PC-3 (cell line): ENCODE results near the gene ATXN7L2. TPM values are rescaled to one million over a fixed set of nuclear protein-coding genes. Genes with fewer than 3 reads are reported as not detected.

Source experiments
- ATAC-seq: fragments of 200-7000 bp; cut with Tn5 transposase; 2 replicates; pipeline ENCODE4 v1.9.1; 2020; ENCODE audit warnings: mild to moderate bottlenecking, moderate library complexity
- BruUV-seq: library from RNA; stranded (reverse); fragments of 400-500 nt; replicated peaks from 2 replicates; lab custom pipeline; 2021; lab: Mats Ljungman, UMichigan
- CTCF ChIA-PET: fragments of 300-600 bp; sonication (Branson Sonifier 250); formaldehyde crosslinking; loops from one replicate; lab custom pipeline; 2022; ENCODE audit warnings: antibody characterized with exemption; lab: Charles Lee
- POLR2A ChIA-PET: fragments of 300-600 bp; sonication (Branson Sonifier 250); formaldehyde crosslinking; loops from one replicate; lab custom pipeline; 2022; ENCODE audit warnings: antibody characterized with exemption; ENCODE audit not compliant: unreplicated experiment; lab: Charles Lee
- DNase-seq: peaks from one replicate; pipeline ENCODE4 v3.0.0-alpha.2; 2015
- H2AFZ ChIP-seq: fragments of 300-600 bp; sonication (generic); 2 replicates; pipeline ENCODE4 v1.6.0; 2016; ENCODE audit warnings: antibody characterized with exemption, low read length
- H3F3A ChIP-seq: fragments of 300-600 bp; sonication (generic); one replicate; pipeline ENCODE4 v1.6.0; 2017; ENCODE audit warnings: antibody characterized with exemption, low read length, control low read depth, mild to moderate bottlenecking; ENCODE audit not compliant: unreplicated experiment
- H3K27ac ChIP-seq: fragments of 300-600 bp; sonication (generic); 2 replicates; pipeline ENCODE4 v1.5.1; 2016; ENCODE audit warnings: mild to moderate bottlenecking, low read length
- H3K27me3 ChIP-seq: fragments of 300-600 bp; sonication (generic); 2 replicates; pipeline ENCODE4 v1.6.1; 2016; ENCODE audit warnings: low read length, mixed read lengths
- H3K36me3 ChIP-seq: fragments of 300-600 bp; sonication (generic); 2 replicates; pipeline ENCODE4 v1.6.1; 2016; ENCODE audit warnings: low read depth, mixed run types, low read length, mixed read lengths
- H3K4me1 ChIP-seq: fragments of 300-600 bp; sonication (generic); 2 replicates; pipeline ENCODE4 v1.5.1; 2016; ENCODE audit warnings: low read length; ENCODE audit not compliant: insufficient read depth
- H3K4me2 ChIP-seq: fragments of 300-600 bp; sonication (generic); 2 replicates; pipeline ENCODE4 v1.6.0; 2016; ENCODE audit warnings: low read length
- H3K4me3 ChIP-seq: fragments of 300-600 bp; sonication (generic); 2 replicates; pipeline ENCODE4 v1.5.1; 2016; ENCODE audit warnings: mild to moderate bottlenecking, low read length, mixed read lengths
- H3K79me2 ChIP-seq: fragments of 300-600 bp; sonication (generic); 2 replicates; pipeline ENCODE4 v1.6.1; 2017; ENCODE audit warnings: low read length, mixed read lengths
- H3K9ac ChIP-seq: fragments of 300-600 bp; sonication (generic); 2 replicates; pipeline ENCODE4 v1.6.0; 2016; ENCODE audit warnings: mild to moderate bottlenecking, low read length
- H3K9me2 ChIP-seq: fragments of 300-600 bp; sonication (generic); replicated peaks from 2 replicates; pipeline ENCODE4 v1.6.1; 2016; ENCODE audit warnings: mixed run types, low read length, mixed read lengths
- H3K9me3 ChIP-seq: fragments of 300-600 bp; sonication (generic); 2 replicates; pipeline ENCODE4 v1.6.1; 2016; ENCODE audit warnings: low read length, mixed read lengths
- H4K20me1 ChIP-seq: fragments of 300-600 bp; sonication (generic); 2 replicates; pipeline ENCODE4 v1.6.1; 2016; ENCODE audit warnings: low read length, mixed read lengths
- EZH2 ChIP-seq: fragments of 300-600 bp; sonication (generic); IDR thresholded peaks from one replicate; pipeline ENCODE4 v1.6.1; 2017; ENCODE audit warnings: antibody characterized with exemption, mild to moderate bottlenecking, low read length; ENCODE audit not compliant: unreplicated experiment
- EZH2phosphoT487 ChIP-seq: fragments of 300-600 bp; sonication (generic); IDR thresholded peaks from 2 replicates; pipeline ENCODE4 v1.6.1; 2018; ENCODE audit warnings: mild to moderate bottlenecking, antibody characterized with exemption, low read length, borderline replicate concordance
- intact Hi-C: fragments of 100-400 bp; cut with micrococcal nuclease; formaldehyde crosslinking; loops from 2 replicates; pipeline ENCODE4 v1.9.0; 2023
- total RNA-seq: library from RNA; depleted of rRNA; stranded (reverse); fragments of >200 nt; gene quantifications from 2 replicates; pipeline ENCODE4 v1.2.3, GENCODE V29; 2014
- TF ChIP-seq, protein P1 (sequence below): fragments of 300-600 bp; sonication (generic); conservative IDR thresholded peaks from 2 replicates; pipeline ENCODE4 v1.5.1; 2017; ENCODE audit warnings: antibody characterized with exemption, low read depth, mild to moderate bottlenecking, low read length

Gene ATXN7L2
- total RNA-seq, 1 experiment from 2014 or later, result 9.4 TPM

DNA sequence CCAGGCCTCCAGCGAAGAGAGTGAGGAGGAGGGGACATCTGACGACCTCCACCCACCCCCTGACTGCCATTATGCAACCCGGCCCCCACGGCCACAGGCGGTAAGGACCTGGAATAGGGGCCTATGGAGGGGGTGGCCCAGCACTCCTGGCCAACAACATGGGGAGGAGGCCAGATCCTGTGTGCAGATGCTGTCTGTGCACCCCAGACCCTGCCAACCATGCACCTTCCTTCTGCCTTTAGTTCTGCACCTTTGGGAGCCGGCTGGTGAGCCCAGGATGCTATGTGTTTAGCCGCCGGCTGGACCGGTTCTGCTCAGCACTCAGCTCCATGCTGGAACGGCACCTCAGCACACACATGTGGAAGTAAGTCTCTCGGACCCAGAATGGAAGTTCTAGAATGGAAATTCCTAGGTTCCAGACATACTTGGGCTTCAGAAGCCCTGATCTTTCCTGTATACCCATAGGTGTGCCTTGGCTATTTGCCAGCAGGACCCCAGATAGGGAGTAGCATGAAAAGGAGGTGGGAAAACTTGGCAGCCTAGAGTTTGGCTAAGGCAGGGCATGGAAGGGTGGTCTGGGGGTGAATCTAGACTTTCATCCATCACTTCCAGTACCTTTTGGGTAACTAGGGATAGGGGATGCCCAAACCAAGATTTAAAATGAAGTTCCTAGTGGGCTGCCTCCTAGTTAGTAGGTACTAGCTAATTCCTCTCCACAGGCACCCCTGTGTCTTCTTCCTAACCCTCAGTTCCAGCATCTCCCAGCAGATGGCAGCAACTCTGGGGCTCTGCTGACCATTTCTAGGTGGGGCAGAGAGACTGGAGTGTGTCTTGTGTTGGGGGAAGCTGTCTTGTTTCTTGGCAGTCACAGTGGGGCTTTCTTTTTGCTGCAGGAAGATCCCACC lies 6.6 kb downstream of the ATXN7L2 start:
- ChIA-PET CTCF (interaction anchor here (0.5 to 1.5 kb wide), 8 partner anchors 9 to 76 kb away, joined by 3 to 34 read pairs (median 3); no protein-coding TSS in a partner anchor), POLR2A (no interaction called here)
- peak; percentile 76 for DNase-seq
- no peaks in the 10 kb centered on the region for H3K27me3 ChIP-seq
- no peaks in the 10 kb centered on the region for H3K9me3 ChIP-seq
- no peak overlapping the region for H3K27ac ChIP-seq
- H2AFZ ChIP-seq, result no peak overlapping the region
- no peaks in the 10 kb centered on the region for H3K36me3 ChIP-seq
- no peaks in the 10 kb centered on the region for H4K20me1 ChIP-seq
- H3K4me1 ChIP-seq, result peaks cover 10% of the 10 kb centered on the region; the same call in 1 of the 2 replicates
- no peak for TF ChIP-seq EZH2phosphoT487
- TF ChIP-seq EZH2, result no peak
- TF ChIP-seq, protein P1, sequence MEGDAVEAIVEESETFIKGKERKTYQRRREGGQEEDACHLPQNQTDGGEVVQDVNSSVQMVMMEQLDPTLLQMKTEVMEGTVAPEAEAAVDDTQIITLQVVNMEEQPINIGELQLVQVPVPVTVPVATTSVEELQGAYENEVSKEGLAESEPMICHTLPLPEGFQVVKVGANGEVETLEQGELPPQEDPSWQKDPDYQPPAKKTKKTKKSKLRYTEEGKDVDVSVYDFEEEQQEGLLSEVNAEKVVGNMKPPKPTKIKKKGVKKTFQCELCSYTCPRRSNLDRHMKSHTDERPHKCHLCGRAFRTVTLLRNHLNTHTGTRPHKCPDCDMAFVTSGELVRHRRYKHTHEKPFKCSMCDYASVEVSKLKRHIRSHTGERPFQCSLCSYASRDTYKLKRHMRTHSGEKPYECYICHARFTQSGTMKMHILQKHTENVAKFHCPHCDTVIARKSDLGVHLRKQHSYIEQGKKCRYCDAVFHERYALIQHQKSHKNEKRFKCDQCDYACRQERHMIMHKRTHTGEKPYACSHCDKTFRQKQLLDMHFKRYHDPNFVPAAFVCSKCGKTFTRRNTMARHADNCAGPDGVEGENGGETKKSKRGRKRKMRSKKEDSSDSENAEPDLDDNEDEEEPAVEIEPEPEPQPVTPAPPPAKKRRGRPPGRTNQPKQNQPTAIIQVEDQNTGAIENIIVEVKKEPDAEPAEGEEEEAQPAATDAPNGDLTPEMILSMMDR, result peak; percentile 79
- H3F3A ChIP-seq, result no peaks in the 10 kb centered on the region
- peaks cover 12% of the 10 kb centered on the region for H3K79me2 ChIP-seq
- H3K4me3 ChIP-seq, result no peak overlapping the region
- ATAC-seq, result peak; percentile 54
- H3K9me2 ChIP-seq, result no peaks in the 10 kb centered on the region
- H3K9ac ChIP-seq, result no peak overlapping the region
- no peak overlapping the region for H3K4me2 ChIP-seq
- intact Hi-C loops, result loop anchor here (1.0 kb wide), 1 partner anchor 42 kb away; no protein-coding TSS in a partner anchor
- BruUV-seq, result no TSS peak

DNA sequence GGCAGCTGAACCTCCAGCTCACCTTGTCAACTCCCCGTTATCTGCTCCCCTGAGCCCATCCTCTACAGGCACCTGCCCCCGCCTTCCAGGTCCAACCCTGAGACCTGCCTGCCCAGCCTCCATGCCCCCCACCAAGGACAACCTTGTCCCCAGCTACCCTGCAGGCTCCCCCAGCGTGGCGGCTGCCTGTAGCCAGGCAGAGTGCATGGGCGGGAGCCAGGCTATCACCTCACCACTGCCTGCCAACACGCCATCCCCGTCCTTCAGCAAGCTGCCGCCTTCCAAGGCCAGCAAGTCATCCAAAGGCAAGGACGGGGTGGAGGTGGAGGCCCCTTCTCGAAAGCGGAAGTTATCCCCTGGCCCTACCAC lies 7.2 kb downstream of the ATXN7L2 start:
- Histone ChIP-seq H3K27ac (no peak overlapping the region), H3K9me3 (no peaks in the 10 kb centered on the region), H3K4me1 (peaks cover 10% of the 10 kb centered on the region; the same call in 1 of the 2 replicates), H2AFZ (no peak overlapping the region), H3K9ac (no peak overlapping the region), H4K20me1 (no peaks in the 10 kb centered on the region), H3K4me2 (no peak overlapping the region), H3K36me3 (no peaks in the 10 kb centered on the region), H3K79me2 (peaks cover 15% of the 10 kb centered on the region), H3K4me3 (no peak overlapping the region), H3K27me3 (no peaks in the 10 kb centered on the region), H3K9me2 (no peaks in the 10 kb centered on the region), H3F3A (no peaks in the 10 kb centered on the region)
- ChIA-PET CTCF (interaction anchor here (0.6 to 1.5 kb wide), 4 partner anchors 38 to 72 kb away, joined by 3 to 34 read pairs (median 3); no protein-coding TSS in a partner anchor), POLR2A (no interaction called here)
- intact Hi-C loops, result loop anchor here (1.0 kb wide), 1 partner anchor 41 kb away; no protein-coding TSS in a partner anchor
- no peak for ATAC-seq
- no peak for DNase-seq
- no peak for TF ChIP-seq EZH2phosphoT487
- TF ChIP-seq, protein P1, result 0 out of 2 replicates have a peak, but pooled peaks have one; percentile 10
- no TSS peak for BruUV-seq
